HPDE6-E6E7 (cell line): ENCODE data around the gene ZNF786.
"Not testable (repeated sequence)": the region's sequence is repeated elsewhere in the genome, so short reads cannot be mapped to it uniquely, and the experiment has no call there.

ENCODE experiments used
- DNase-seq: peaks from one replicate; pipeline ENCODE4 v3.0.0; 2011; ENCODE audit warnings: missing footprints; ENCODE audit errors: extremely low spot score

ZNF786 gene

GRCh38 chr7:149077594-149077993 lies 12.9 kb downstream of the ZNF786 start:
- DNase-seq, result no peak

- DNase-seq, result no peak
Measured at GRCh38 chr7:149075286-149075685, 15.2 kb downstream of the ZNF786 start.

GRCh38 chr7:149074116-149074885 lies 16.2 kb downstream of the ZNF786 start:
- no peak for DNase-seq

GRCh38 chr7:149072438-149072775 lies 18.1 kb downstream of the ZNF786 start:
- no peak for DNase-seq

GRCh38 chr7:149071641-149072437 lies 18.7 kb downstream of the ZNF786 start:
- no peak for DNase-seq

- DNase-seq, result no peak
Measured at GRCh38 chr7:149071182-149071635, 19.3 kb downstream of the ZNF786 start.

GRCh38 chr7:149070372-149071125 lies 20.0 kb downstream of the ZNF786 start:
- no peak for DNase-seq

GRCh38 chr7:149067869-149068268 lies 22.6 kb downstream of the ZNF786 start:
- DNase-seq, result no peak

- no peak for DNase-seq
Measured at GRCh38 chr7:149063476-149063875, 27.0 kb downstream of the ZNF786 start.

GRCh38 chr7:149062217-149062899 lies 28.2 kb downstream of the ZNF786 start:
- not testable (repeated sequence) for DNase-seq

- no peak for DNase-seq
Measured at GRCh38 chr7:149060156-149060555, 30.4 kb downstream of the ZNF786 start.

- no peak for DNase-seq
Measured at GRCh38 chr7:149053885-149054284, 36.6 kb downstream of the ZNF786 start.

- DNase-seq, result no peak
Measured at GRCh38 chr7:149053384-149053783, 37.1 kb downstream of the ZNF786 start.

GRCh38 chr7:149050941-149051340 lies 39.6 kb downstream of the ZNF786 start:
- DNase-seq, result no peak

- no peak for DNase-seq
Measured at GRCh38 chr7:149048805-149049204, 41.7 kb downstream of the ZNF786 start.

- no peak for DNase-seq
Measured at GRCh38 chr7:149046416-149046815, 44.1 kb downstream of the ZNF786 start.

- DNase-seq, result no peak
Measured at GRCh38 chr7:149043936-149044335, 46.6 kb downstream of the ZNF786 start.

- no peak for DNase-seq
Measured at GRCh38 chr7:149041350-149041749, 49.2 kb downstream of the ZNF786 start.

- not testable (repeated sequence) for DNase-seq
Measured at GRCh38 chr7:149038641-149039040, 51.9 kb downstream of the ZNF786 start.

- DNase-seq, result no peak
Measured at GRCh38 chr7:149036676-149037075, 53.8 kb downstream of the ZNF786 start.

- no peak for DNase-seq
Measured at GRCh38 chr7:149031353-149031910, 59.1 kb downstream of the ZNF786 start.
